GM19238 (cell line): ENCODE measurements around the gene SLC45A1.
"Not testable (repeated sequence)": the region's sequence is repeated elsewhere in the genome, so short reads cannot be mapped to it uniquely, and the experiment has no call there.

Source experiments
- DNase-seq: peaks from one replicate; pipeline ENCODE4 v3.0.0; 2011; ENCODE audit warnings: low spot score; ENCODE audit not compliant: insufficient read length

Gene SLC45A1

GRCh38 chr1:8367571-8368194, 49.8 kb downstream of the SLC45A1 start:
- no peak for DNase-seq

GRCh38 chr1:8368956-8369639, 51.2 kb downstream of the SLC45A1 start:
- no peak for DNase-seq

GRCh38 chr1:8370046-8370881, 52.4 kb downstream of the SLC45A1 start:
- no peak for DNase-seq

- no peak for DNase-seq
Observed at GRCh38 chr1:8370905-8371315, 53.0 kb downstream of the SLC45A1 start.

GRCh38 chr1:8371372-8371991, 53.6 kb downstream of the SLC45A1 start:
- no peak for DNase-seq

- DNase-seq = no peak
Observed at GRCh38 chr1:8373125-8373524, 55.2 kb downstream of the SLC45A1 start.

GRCh38 chr1:8373581-8374241, 55.8 kb downstream of the SLC45A1 start:
- no peak for DNase-seq

GRCh38 chr1:8374356-8374755, 56.4 kb downstream of the SLC45A1 start:
- DNase-seq = no peak

GRCh38 chr1:8374812-8375211, 56.9 kb downstream of the SLC45A1 start:
- no peak for DNase-seq

- no peak for DNase-seq
Observed at GRCh38 chr1:8376358-8376840, 58.5 kb downstream of the SLC45A1 start.

GRCh38 chr1:8377271-8377981, 59.5 kb downstream of the SLC45A1 start:
- no peak for DNase-seq

- DNase-seq = no peak
Observed at GRCh38 chr1:8378178-8378577, 60.3 kb downstream of the SLC45A1 start.

- no peak for DNase-seq
Observed at GRCh38 chr1:8378981-8379470, 61.1 kb downstream of the SLC45A1 start.

- no peak for DNase-seq
Observed at GRCh38 chr1:8379513-8380186, 61.7 kb downstream of the SLC45A1 start.

- not testable (repeated sequence) for DNase-seq
Observed at GRCh38 chr1:8380310-8380709, 62.4 kb downstream of the SLC45A1 start.

- DNase-seq = no peak
Observed at GRCh38 chr1:8381618-8382017, 63.7 kb downstream of the SLC45A1 start.

GRCh38 chr1:8382051-8382505, 64.2 kb downstream of the SLC45A1 start:
- DNase-seq = no peak

- no peak for DNase-seq
Observed at GRCh38 chr1:8382608-8383505, 64.9 kb downstream of the SLC45A1 start.

- DNase-seq = no peak
Observed at GRCh38 chr1:8384088-8384487, 66.2 kb downstream of the SLC45A1 start.
